Stimulated activated CD8-positive, alpha-beta memory T cell treated with anti-CD3 and anti-CD28 coated beads, Interleukin-7, amount 100 ng/mL, for 4 hours (primary cell): ENCODE measurements around the gene XIRP2.
"Not testable (repeated sequence)": the region's sequence is repeated elsewhere in the genome, so short reads cannot be mapped to it uniquely, and the experiment has no call there.

Source experiments
- DNase-seq, 2 donors: peaks; one replicate each; pipeline ENCODE4 v3.0.0-alpha.2; 2020; ENCODE audit warnings: low read depth in 2 of 2

The XIRP2 gene

GRCh38 chr2:166942377-166942776 is 54.1 kb downstream of the XIRP2 start:
- no peak for DNase-seq

- DNase-seq = no peak
Observed at GRCh38 chr2:166944909-166945308, 56.6 kb downstream of the XIRP2 start.

GRCh38 chr2:166957686-166958085 is 69.4 kb downstream of the XIRP2 start:
- DNase-seq = no peak

GRCh38 chr2:166958986-166959481 is 70.8 kb downstream of the XIRP2 start:
- DNase-seq = no peak

GRCh38 chr2:166959556-166959955 is 71.3 kb downstream of the XIRP2 start:
- DNase-seq = no peak

GRCh38 chr2:166960702-166961270 is 72.5 kb downstream of the XIRP2 start:
- no peak for DNase-seq

GRCh38 chr2:166961933-166962332 is 73.7 kb downstream of the XIRP2 start:
- no peak for DNase-seq

GRCh38 chr2:166969486-166969885 is 81.2 kb downstream of the XIRP2 start:
- no peak for DNase-seq

- DNase-seq = no peak
Observed at GRCh38 chr2:166972002-166972401, 83.7 kb downstream of the XIRP2 start.

GRCh38 chr2:166972418-166972817 is 84.1 kb downstream of the XIRP2 start:
- DNase-seq = no peak

- no peak for DNase-seq
Observed at GRCh38 chr2:166984188-166984587, 95.9 kb downstream of the XIRP2 start.

GRCh38 chr2:166984797-166985196 is 96.5 kb downstream of the XIRP2 start:
- no peak for DNase-seq

- no peak for DNase-seq
Observed at GRCh38 chr2:166994588-166995336, 106.5 kb downstream of the XIRP2 start.

- DNase-seq = no peak
Observed at GRCh38 chr2:166996465-166996864, 108.2 kb downstream of the XIRP2 start.

- no peak for DNase-seq
Observed at GRCh38 chr2:167001165-167001564, 112.9 kb downstream of the XIRP2 start.

GRCh38 chr2:167005096-167005495 is 116.8 kb downstream of the XIRP2 start:
- no peak for DNase-seq

- DNase-seq = no peak
Observed at GRCh38 chr2:167013227-167013626, 124.9 kb downstream of the XIRP2 start.

- DNase-seq = no peak
Observed at GRCh38 chr2:167015806-167016205, 127.5 kb downstream of the XIRP2 start.

GRCh38 chr2:167017021-167017420 is 128.7 kb downstream of the XIRP2 start:
- DNase-seq = no peak

- DNase-seq = no peak
Observed at GRCh38 chr2:167018590-167018989, 130.3 kb downstream of the XIRP2 start.

- no peak for DNase-seq
Observed at GRCh38 chr2:167028503-167028902, 140.2 kb downstream of the XIRP2 start.

GRCh38 chr2:167034976-167035375 is 146.7 kb downstream of the XIRP2 start:
- DNase-seq = not testable (repeated sequence)

GRCh38 chr2:167048829-167049228 is 160.5 kb downstream of the XIRP2 start:
- no peak for DNase-seq
